IMR-90 (cell line): ENCODE measurements around the gene DNAH3. TPM values are rescaled to one million over a fixed set of nuclear protein-coding genes. Genes with fewer than 3 reads are reported as not detected.

Experiments
- ATAC-seq: fragments of 200-7000 bp; cut with Tn5 transposase; 2 replicates; pipeline ENCODE4 v1.9.1; 2020; ENCODE audit warnings: low read depth, mild to moderate bottlenecking, moderate library complexity
- BruUV-seq: library from RNA; stranded (reverse); fragments of 400-500 nt; replicated peaks from 2 replicates; lab custom pipeline; 2021; lab: Mats Ljungman, UMichigan
- CTCF ChIA-PET: fragments of 300-600 bp; formaldehyde crosslinking; extraction: SDS; loops from one replicate; lab custom pipeline; 2021; ENCODE audit warnings: antibody characterized with exemption; lab: Yijun Ruan, JAX
- POLR2A ChIA-PET: fragments of 300-600 bp; sonication (Branson Sonifier 250); formaldehyde crosslinking; loops from one replicate; lab custom pipeline; 2022; ENCODE audit warnings: antibody characterized with exemption; ENCODE audit not compliant: unreplicated experiment; lab: Charles Lee
- DNase-seq: peaks from one replicate; pipeline ENCODE4 v3.0.0; 2013
- H2AFZ ChIP-seq: replicated peaks from 2 replicates; pipeline ENCODE3; 2013; ENCODE audit warnings: low read length, mild to moderate bottlenecking; ENCODE audit not compliant: poor library complexity
- H2AK5ac ChIP-seq: 2 replicates; pipeline ENCODE4 v1.6.1; 2013; ENCODE audit warnings: low read depth, low read length, inconsistent platforms
- H2AK9ac ChIP-seq: replicated peaks from 2 replicates; pipeline ENCODE3; 2013; ENCODE audit warnings: mild to moderate bottlenecking, low read depth, low read length, moderate library complexity; ENCODE audit not compliant: poor library complexity
- H2BK120ac ChIP-seq: 2 replicates; pipeline ENCODE4 v1.6.1; 2013; ENCODE audit warnings: low read depth, low read length, inconsistent platforms
- H2BK15ac ChIP-seq: 3 replicates; pipeline ENCODE4 v1.6.1; 2013; ENCODE audit warnings: low read depth, low read length, inconsistent platforms
- H2BK20ac ChIP-seq: 2 replicates; pipeline ENCODE4 v1.6.1; 2013; ENCODE audit warnings: low read depth, mild to moderate bottlenecking, inconsistent platforms, low read length, moderate library complexity
- H2BK5ac ChIP-seq: 2 replicates; pipeline ENCODE4 v1.6.1; 2013; ENCODE audit warnings: mild to moderate bottlenecking, low read depth, low read length, inconsistent platforms; ENCODE audit not compliant: poor library complexity, severe bottlenecking
- H3K14ac ChIP-seq: replicated peaks from 2 replicates; pipeline ENCODE4 v1.6.1; 2013; ENCODE audit warnings: low read depth, low read length, inconsistent platforms
- H3K18ac ChIP-seq: 2 replicates; pipeline ENCODE4 v1.6.1; 2013; ENCODE audit warnings: low read depth, low read length, control low read depth
- H3K23ac ChIP-seq: 2 replicates; pipeline ENCODE4 v1.6.1; 2013; ENCODE audit warnings: low read depth, low read length, inconsistent platforms
- H3K27ac ChIP-seq: 2 replicates; pipeline ENCODE4 v1.5.1; 2013; ENCODE audit warnings: mild to moderate bottlenecking, control low read depth, low read length; ENCODE audit not compliant: insufficient read depth
- H3K27me3 ChIP-seq: 2 replicates; pipeline ENCODE4 v1.6.1; 2013; ENCODE audit warnings: low read length; ENCODE audit not compliant: control insufficient read depth, insufficient read depth
- H3K36me3 ChIP-seq: 2 replicates; pipeline ENCODE4 v1.6.1; 2013; ENCODE audit warnings: low read length, mixed read lengths; ENCODE audit not compliant: control insufficient read depth, insufficient read depth
- H3K4ac ChIP-seq: 2 replicates; pipeline ENCODE4 v1.6.1; 2013; ENCODE audit warnings: low read depth, low read length, inconsistent platforms
- H3K4me1 ChIP-seq: 2 replicates; pipeline ENCODE4 v1.6.1; 2013; ENCODE audit warnings: low read length, mixed read lengths; ENCODE audit not compliant: control insufficient read depth, insufficient read depth
- H3K4me2 ChIP-seq: 2 replicates; pipeline ENCODE4 v1.6.1; 2013; ENCODE audit warnings: low read depth, mild to moderate bottlenecking, control low read depth, low read length, moderate library complexity
- H3K4me3 ChIP-seq: 2 replicates; pipeline ENCODE4 v1.5.1; 2013; ENCODE audit warnings: low read depth, mild to moderate bottlenecking, control low read depth, low read length, moderate library complexity; ENCODE audit not compliant: insufficient read depth
- H3K56ac ChIP-seq: 2 replicates; pipeline ENCODE4 v1.6.1; 2013; ENCODE audit warnings: low read length, inconsistent platforms; ENCODE audit not compliant: insufficient read depth; ENCODE audit errors: extremely low read depth
- H3K79me1 ChIP-seq, 2 experiments: 2 replicates each; pipeline ENCODE4 v1.6.1; 2013; ENCODE audit warnings: low read length in 2 of 2, inconsistent platforms in 1 of 2, low read depth in 1 of 2
- H3K9ac ChIP-seq: 2 replicates; pipeline ENCODE4 v1.6.1; 2013; ENCODE audit warnings: low read depth, low read length, control low read depth
- H3K9me1 ChIP-seq: 2 replicates; pipeline ENCODE4 v1.6.1; 2013; ENCODE audit warnings: low read length, inconsistent platforms; ENCODE audit not compliant: insufficient read depth
- H3K9me3 ChIP-seq: 2 replicates; pipeline ENCODE4 v1.6.1; 2013; ENCODE audit warnings: low read length; ENCODE audit not compliant: control insufficient read depth, insufficient read depth
- H4K20me1 ChIP-seq: 2 replicates; pipeline ENCODE4 v1.6.1; 2013; ENCODE audit warnings: low read length, inconsistent platforms; ENCODE audit not compliant: insufficient read depth
- H4K5ac ChIP-seq: 2 replicates; pipeline ENCODE4 v1.6.1; 2013; ENCODE audit warnings: mild to moderate bottlenecking, low read depth, low read length, control low read depth
- H4K8ac ChIP-seq, 2 experiments: 2 replicates each; pipeline ENCODE4 v1.6.1; 2013; ENCODE audit warnings: low read depth in 2 of 2, low read length in 2 of 2, control low read depth in 1 of 2, inconsistent platforms in 1 of 2
- H4K91ac ChIP-seq: 2 replicates; pipeline ENCODE4 v1.6.1; 2013; ENCODE audit warnings: low read depth, low read length, inconsistent platforms; ENCODE audit not compliant: insufficient read depth
- RCOR1 ChIP-seq: IDR thresholded peaks from 2 replicates; pipeline ENCODE4 v1.6.1; 2012; ENCODE audit warnings: mild to moderate bottlenecking, low read length, improper control_type of control experiment; ENCODE audit not compliant: insufficient replicate concordance
- USF2 ChIP-seq: fragments of 150-350 bp; IDR thresholded peaks from 2 replicates; pipeline ENCODE4 v1.6.1; 2017; ENCODE audit warnings: mild to moderate bottlenecking, antibody characterized with exemption, low read length, low read depth
- WGBS, 2 experiments: methylation state at CpG; one replicate each; pipeline versions ENCODE4 v1.1.5 to v1.1.7; 2013; ENCODE audit warnings: missing lambda C conversion rate in 2 of 2; ENCODE audit not compliant: insufficient read length in 1 of 2; ENCODE audit errors: extremely low coverage in 2 of 2; 5-methylcytosine and 5-hydroxymethylcytosine counted together
- dilution Hi-C: fragments of 300-500 bp; cut with HindIII; formaldehyde crosslinking; loops from one replicate; pipeline ENCODE4 v1.14.3; 2018; ENCODE audit warnings: low sequenced_read_pairs; ENCODE audit not compliant: unreplicated experiment
- in situ Hi-C: fragments of 300-500 bp; cut with MboI; formaldehyde crosslinking; loops from 3 replicates; pipeline ENCODE4 v1.14.3; 2019; ENCODE audit warnings: low sequenced_read_pairs, inconsistent platforms, mixed read lengths
- intact Hi-C: fragments of 100-400 bp; cut with micrococcal nuclease; formaldehyde crosslinking; loops from 2 replicates; pipeline ENCODE4 v1.10.0; 2022
- polyA plus RNA-seq, 3 experiments: library from polyadenylated mRNA; depleted of rRNA; stranded (reverse); fragments of >200 nt; gene quantifications; 2 replicates each; pipeline ENCODE4 v1.2.3, GENCODE V29; 2012; ENCODE audit warnings: low replicate concordance in 1 of 3
- total RNA-seq: library from RNA; depleted of rRNA; stranded (reverse); fragments of >200 nt; gene quantifications from 2 replicates; pipeline ENCODE4 v1.2.3, GENCODE V29; 2012

The DNAH3 gene
- total and polyA plus RNA-seq, 2 of the 4 experiments (the other 2 are of a cell fraction): not detected

- no peak overlapping the region for H3K18ac ChIP-seq
- H3K4me2 ChIP-seq: no peak overlapping the region
- H3K9me3 ChIP-seq: no peaks in the 10 kb centered on the region
- no peak overlapping the region for H3K9ac ChIP-seq
- no peaks in the 10 kb centered on the region for H4K20me1 ChIP-seq
- no peaks in the 10 kb centered on the region for H3K27me3 ChIP-seq
- H3K23ac ChIP-seq: no peak overlapping the region
- no peak overlapping the region for H4K8ac ChIP-seq
- no peak overlapping the region for H4K5ac ChIP-seq
- H3K9me1 ChIP-seq: no peaks in the 10 kb centered on the region
- H2AK5ac ChIP-seq: no peak overlapping the region
- H2BK20ac ChIP-seq: no peak overlapping the region
- ChIA-PET CTCF (no interaction called here), POLR2A (no interaction called here)
- H3K79me1 ChIP-seq: no peaks in the 10 kb centered on the region
- dilution Hi-C loops (no loop called here), intact Hi-C loops (no loop called here), in situ Hi-C loops (no loop called here)
- no peak overlapping the region for H2AK9ac ChIP-seq
- ATAC-seq (no peak), DNase-seq (no peak)
- no CpG with 5 or more reads among the region's 6 CpGs for whole genome bisulfite sequencing, 2 experiments
- TF ChIP-seq RCOR1: no peak
- no peak for TF ChIP-seq USF2
- H3K56ac ChIP-seq: no peak overlapping the region
- H3K36me3 ChIP-seq: no peaks in the 10 kb centered on the region
- H2AFZ ChIP-seq: no peak overlapping the region
- H3K4ac ChIP-seq: no peak overlapping the region
- H3K4me3 ChIP-seq: no peak overlapping the region
- H4K91ac ChIP-seq: no peak overlapping the region
- H3K14ac ChIP-seq: no peak overlapping the region
- no peak overlapping the region for H2BK120ac ChIP-seq
- H2BK5ac ChIP-seq: no peak overlapping the region
- H2BK15ac ChIP-seq: no peak overlapping the region
- no TSS peak for BruUV-seq
- no peak overlapping the region for H3K27ac ChIP-seq
- H3K4me1 ChIP-seq: no peaks in the 10 kb centered on the region
Observed at GRCh38 chr16:21026846-21027245, 123.8 kb downstream of the DNAH3 start.
